D341Med (cell line): ENCODE results near the gene CIROP.

ENCODE experiments used
- DNase-seq: peaks from one replicate; pipeline ENCODE4 v3.0.0; 2012; ENCODE audit warnings: low spot score

Gene CIROP, protein sequence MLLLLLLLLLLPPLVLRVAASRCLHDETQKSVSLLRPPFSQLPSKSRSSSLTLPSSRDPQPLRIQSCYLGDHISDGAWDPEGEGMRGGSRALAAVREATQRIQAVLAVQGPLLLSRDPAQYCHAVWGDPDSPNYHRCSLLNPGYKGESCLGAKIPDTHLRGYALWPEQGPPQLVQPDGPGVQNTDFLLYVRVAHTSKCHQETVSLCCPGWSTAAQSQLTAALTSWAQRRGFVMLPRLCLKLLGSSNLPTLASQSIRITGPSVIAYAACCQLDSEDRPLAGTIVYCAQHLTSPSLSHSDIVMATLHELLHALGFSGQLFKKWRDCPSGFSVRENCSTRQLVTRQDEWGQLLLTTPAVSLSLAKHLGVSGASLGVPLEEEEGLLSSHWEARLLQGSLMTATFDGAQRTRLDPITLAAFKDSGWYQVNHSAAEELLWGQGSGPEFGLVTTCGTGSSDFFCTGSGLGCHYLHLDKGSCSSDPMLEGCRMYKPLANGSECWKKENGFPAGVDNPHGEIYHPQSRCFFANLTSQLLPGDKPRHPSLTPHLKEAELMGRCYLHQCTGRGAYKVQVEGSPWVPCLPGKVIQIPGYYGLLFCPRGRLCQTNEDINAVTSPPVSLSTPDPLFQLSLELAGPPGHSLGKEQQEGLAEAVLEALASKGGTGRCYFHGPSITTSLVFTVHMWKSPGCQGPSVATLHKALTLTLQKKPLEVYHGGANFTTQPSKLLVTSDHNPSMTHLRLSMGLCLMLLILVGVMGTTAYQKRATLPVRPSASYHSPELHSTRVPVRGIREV

GRCh38 chr14:23104591-23105347 is at the start of gene CIROP:
Gene CIROP (minus strand): TSS chr14:23104989. CDS start chr14:23104920, 69 bp downstream.
- DNase-seq: no peak

- no peak for DNase-seq
These were observed 49.3 kb upstream of the CIROP start for GRCh38 chr14:23153851-23154796.

GRCh38 chr14:23151342-23151741 is 46.6 kb upstream of the CIROP start:
- no peak for DNase-seq

GRCh38 chr14:23149745-23150144 is 45.0 kb upstream of the CIROP start:
- DNase-seq: no peak

GRCh38 chr14:23148591-23149249 is 43.9 kb upstream of the CIROP start:
- DNase-seq: no peak

GRCh38 chr14:23147676-23148075 is 42.9 kb upstream of the CIROP start:
- DNase-seq: no peak

GRCh38 chr14:23146980-23147379 is 42.2 kb upstream of the CIROP start:
- no peak for DNase-seq

GRCh38 chr14:23146351-23146910 is 41.6 kb upstream of the CIROP start:
- DNase-seq: no peak

DNA sequence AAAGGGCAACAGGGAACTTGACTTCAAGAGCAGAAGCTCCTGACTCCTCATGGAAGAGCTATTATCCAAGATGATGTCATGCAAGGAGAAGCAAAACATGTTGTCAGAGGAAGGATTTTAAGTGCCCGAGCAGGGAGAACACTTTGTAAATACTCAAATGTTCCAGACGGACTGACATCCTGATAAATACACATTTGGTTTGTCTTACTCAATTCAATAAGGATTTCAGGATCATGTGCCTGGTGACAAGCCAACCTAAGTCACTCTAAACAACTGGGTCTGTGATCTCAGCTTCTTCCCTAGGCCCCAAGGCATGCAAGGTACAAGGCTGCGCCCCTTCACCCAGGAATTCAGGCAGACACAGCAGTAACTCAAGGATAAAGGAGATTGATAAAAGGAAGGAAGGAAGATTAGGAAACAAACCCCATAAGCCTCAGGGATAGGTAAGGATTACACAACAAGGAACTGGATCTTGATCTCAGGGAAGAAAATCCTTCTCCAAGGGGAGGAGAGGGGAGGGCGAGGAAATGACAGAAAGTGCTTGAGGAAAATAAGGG is 41.1 kb upstream of the CIROP start:
- DNase-seq: no peak

GRCh38 chr14:23143911-23144310 is 39.1 kb upstream of the CIROP start:
- DNase-seq: no peak

GRCh38 chr14:23142826-23143225 is 38.0 kb upstream of the CIROP start:
- no peak for DNase-seq

DNA sequence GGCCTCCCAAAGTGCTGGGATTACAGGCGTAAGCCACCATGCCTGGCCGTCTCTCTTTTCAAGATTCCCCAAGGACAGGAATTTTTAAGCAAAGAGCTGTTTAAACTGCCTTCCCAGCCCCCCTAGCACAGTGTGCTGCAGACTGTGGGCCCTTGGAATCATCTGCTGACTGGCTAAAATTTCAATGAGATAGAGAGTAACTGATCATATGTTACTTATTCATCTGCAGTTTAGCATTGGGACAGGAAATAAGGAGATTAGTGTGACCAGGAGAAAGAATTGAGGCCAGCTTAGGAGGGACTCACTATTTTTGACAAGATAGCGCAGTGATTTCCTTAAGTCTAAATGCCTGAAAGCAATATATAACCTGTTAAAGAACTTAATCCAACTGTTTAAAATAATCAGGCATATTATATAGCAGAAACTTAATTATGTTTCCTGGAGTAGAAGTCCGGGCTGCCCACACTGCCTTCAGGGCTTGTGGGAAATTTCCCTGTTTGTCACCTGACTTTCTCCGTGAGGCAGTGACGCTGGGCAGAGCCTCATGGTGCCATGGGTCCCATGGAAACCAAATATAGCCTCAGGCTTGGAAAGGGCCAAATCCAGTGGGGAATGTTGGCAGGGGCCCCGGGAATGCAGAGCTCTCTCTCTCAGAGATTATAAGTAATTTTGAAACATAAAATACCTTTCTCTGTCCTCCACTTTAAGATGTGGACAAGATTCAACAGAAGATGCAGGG is 37.1 kb upstream of the CIROP start:
- DNase-seq: no peak

DNA sequence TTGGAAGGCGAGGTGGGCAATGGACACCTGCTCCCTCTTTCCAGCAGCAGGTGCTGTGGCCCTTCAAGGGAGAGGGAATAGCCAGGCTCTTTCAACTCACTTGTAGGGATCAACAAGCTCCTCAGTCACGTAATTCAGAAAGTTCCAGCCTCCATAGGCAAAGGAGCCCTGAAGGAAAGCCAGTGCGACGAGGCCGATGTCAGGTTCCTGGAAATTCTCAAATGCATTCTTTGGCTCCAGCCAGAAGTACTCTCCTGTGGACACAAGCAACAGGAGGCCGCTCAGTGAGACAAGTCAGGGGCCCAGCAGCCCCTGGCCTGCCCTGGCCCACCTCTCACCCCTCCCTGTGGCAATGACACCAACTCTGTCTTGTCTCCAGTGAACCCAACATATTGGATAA is 35.6 kb upstream of the CIROP start:
- no peak for DNase-seq

GRCh38 chr14:23139874-23140273 is 35.1 kb upstream of the CIROP start:
- DNase-seq: no peak

DNA sequence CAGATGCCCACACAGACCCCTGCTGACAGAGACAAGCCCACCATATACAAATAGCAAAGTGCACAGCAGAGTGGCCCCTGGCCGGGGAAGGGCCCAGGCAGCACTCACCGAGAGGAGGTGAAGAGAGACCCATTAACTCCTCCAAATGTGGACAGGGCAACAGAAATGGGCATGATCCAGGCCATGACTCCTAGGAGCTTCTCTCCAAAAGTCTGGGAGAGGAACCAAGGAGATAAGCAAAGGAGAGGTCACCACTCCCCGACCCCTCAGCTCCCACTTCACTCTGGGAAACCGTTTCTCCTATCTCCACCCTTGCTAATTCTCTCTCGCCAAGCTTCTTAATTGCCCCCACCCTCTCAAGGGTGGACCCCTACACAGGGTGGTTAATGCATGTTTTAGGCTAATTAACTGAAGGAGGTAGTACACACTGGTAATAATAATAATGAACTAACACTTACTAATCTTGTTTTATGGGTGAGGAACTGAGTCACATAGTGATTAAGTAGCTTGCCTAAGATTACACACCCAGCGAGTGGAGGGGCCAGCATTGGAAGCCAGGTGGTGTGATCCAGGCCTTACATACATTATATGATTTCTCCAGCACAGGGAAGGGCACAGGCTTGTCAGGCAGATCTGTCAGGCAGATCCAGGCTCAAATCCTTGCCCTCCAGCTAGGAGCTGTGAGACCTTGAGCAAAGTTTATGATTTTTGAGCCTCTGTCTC is 33.2 kb upstream of the CIROP start:
- no peak for DNase-seq

DNA sequence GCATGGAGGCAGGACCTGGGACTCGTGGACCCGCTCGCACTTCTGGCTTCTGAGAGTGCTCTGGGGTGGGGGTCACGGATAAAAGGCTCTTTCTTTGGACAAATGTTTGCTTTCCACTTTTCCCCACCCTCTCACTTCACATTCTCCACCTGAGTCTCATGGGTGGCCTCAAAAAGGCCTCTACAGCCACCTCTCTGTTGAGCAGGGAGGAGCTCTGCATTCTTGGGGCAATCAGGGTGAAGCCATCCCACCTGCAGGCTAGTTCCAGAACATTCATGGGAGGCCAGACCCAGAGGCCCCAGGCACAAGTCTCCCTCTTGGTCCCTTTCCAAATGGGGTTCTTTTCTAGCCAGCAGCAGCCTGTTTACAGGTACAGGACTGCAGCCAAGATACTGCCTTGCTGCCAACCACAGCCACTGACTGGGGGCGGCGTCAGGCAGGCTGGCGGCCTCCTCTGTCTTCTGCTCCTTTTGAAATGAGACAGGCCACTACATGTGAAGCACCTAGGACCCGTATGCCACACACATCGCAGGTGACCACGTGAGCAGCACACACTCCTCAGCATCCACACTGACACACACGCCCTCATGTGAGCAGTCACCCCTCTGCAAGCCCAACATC is 32.5 kb upstream of the CIROP start:
- DNase-seq: no peak

DNA sequence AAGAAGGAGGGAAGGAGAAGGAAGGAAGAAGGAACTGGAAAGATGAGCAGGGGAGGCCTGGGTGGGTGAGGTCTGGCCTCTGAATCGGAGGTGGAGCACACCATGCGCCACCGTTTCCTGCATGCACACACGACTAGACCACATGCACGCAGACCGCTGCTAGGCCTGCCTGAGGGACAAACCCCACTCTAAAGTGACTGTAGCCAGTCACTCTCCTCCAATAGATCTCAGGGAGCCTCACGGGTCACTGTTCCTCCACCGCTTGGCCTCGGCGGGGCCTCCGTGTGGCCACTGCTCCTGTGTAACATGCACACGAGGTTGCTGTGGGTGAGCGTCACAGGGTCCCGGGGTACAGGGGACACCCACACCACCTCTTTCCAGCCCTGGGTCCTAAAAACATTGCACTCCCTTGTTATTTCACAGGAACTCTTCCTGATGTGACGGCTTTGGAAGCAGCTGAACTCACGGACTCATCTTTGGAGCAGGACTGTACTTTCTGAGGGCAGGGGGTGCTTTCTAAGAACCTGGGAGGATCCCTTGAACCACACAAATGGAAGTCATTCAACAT is 31.9 kb upstream of the CIROP start:
- DNase-seq: no peak

DNA sequence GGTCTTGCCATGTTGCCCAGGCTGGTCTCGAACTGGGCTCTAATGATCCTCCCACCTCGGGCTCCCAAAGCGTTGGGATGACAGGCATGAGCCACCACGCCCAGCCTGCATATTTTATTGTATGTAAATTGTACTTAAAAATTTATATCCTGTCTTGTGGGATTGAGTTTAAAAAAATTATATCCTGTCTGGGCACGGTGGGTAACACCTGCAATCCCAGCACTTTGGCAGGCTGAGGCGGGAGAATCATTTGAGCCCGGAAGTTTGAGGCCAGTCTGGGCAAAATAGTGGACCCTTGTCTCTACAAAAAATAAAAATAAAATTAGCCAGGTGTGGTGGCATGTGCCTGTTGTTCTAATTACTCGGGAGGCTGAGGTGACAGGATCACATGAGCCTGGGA is 28.2 kb upstream of the CIROP start:
- DNase-seq: no peak
